DMS114 treated with DMSO at 0.1 percent for 48 hours (cell line): ENCODE results near the gene MAML2.

Source experiments
- DNase-seq: peaks from one replicate; lab custom pipeline; 2025; ENCODE audit not compliant: unreplicated experiment; lab: John Stamatoyannopoulos, UW

Gene MAML2

DNA sequence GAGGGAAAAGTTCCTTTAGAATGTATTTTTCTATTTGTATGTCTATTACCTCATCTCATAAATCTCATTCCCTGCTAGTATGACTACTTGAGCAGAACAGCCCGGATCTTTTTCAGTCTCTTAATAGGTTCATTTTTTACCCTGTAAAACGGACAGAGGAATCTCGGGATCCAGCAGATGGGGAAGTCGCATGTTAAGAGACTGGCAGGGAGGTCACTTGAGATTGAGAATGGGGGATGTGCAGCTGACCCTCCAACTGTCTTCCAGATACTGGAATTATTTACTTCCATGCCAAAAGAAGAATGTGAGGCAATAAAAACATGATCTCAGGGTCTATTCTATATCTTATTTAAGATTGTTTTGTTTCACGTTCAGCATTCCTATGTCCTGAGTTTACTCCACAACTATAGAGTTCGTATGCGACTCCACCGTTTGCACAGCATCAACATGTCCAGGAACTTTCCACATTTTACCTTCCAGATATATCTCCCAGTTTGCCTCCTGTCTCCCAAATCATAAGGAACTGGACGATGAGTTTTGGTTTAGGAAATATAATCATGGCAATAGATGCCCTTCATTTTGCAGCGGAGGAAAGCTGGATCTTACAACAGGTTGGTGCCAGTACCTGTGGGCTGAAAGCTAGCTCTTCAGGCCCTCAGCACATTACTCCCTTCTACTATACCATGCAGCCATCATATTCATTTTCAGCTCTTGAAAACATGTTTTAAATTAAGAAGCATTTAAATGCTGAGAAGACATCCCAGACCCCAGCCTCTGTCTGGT is 181.5 kb downstream of the MAML2 start:
- DNase-seq = no peak

DNA sequence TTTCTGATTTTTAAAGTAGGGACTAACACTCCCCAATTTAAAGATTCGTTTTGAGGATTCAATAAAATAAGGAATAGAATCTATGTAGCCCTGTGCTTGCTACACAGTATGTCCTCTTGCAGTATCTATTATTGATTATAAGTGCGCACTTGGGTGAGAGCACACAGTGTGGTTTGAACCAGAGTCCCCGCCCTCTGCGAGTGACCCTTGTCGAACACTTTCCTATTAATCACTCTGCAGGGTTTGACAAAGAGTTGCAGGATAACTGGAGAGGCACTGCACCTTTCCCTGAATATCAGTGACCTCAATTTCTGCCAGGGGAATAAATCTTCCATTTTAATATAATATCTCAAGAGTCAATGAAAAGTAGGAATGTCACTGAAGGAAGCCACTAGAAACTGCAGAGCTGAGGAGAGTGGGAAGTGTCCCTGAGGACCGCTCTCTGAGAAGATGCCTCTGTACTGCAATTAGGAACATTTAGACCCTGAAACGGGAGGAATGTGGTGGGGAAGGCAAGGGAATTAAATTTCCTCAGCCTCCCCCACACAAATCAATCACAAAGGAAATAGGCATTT is 182.2 kb downstream of the MAML2 start:
- no peak for DNase-seq

DNA sequence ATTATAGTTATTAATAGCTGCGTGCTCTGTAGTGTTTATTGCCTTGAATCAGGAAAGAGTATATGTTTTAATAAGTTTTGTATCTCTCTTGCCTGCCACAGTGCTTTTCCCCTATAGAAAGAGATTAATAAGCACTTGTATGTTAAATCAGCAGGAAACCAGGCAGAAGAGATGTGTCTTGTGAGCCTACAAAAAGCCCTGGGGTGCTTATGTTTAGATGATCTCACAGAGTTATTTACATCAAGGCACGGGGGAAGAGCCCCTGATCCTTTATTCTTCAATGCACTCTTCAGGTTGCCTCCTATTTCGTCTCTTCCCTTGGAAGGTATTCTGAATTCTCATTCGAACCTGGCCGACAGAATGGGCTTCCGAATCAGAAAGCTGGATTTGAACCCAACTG is 183.0 kb downstream of the MAML2 start:
- no peak for DNase-seq

DNA sequence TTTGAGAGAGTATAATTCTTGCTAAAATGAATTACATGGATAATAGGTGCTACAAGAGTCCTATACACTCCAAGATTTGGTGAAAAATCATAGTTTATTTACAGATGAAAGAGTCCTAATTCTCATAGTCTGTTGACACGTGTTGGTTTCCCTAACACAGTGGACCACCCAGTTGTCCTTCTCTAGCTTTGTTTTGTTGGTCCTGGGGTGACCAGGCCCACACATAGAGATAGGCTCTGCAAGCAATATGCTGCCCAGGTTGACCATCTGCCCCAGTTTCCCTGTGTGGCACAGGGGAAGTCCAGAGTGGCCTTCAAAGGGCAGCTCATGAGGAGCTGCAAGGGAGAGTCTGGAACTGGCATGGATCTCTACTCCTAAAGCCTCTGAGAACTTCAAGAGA is 184.9 kb downstream of the MAML2 start:
- no peak for DNase-seq

DNA sequence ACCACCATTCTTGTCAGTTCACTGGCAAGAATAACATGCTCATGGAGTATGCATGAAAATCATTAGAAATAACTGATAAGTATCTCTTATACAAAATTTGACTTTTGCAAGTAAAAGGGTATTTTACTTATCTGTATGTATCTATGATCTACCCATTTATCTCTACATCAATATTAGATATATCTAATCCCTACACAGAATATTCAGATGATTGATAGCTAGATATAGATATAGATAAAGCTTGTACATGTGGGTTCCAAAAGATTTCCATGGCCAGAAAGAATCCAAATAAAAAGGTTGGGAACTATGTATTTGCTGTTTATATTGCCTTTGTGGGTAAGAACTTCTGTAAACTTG is 185.5 kb downstream of the MAML2 start:
- no peak for DNase-seq

DNA sequence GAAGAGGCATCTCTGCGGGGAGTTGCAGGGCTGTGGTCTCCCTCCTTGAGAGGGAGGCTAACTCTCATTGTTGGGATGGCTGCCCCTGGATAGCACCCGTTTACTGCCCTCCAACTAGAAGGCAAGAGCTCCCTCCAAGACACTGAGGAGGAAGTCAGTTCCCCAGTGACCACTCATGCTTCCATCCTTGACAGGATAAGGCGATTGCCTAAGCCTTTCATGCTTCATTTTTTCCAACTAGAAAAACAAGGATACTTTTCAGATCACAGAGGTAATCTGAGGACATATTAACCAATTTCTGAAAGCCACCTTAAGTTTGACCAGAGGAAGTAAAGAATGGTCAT is 186.6 kb downstream of the MAML2 start:
- no peak for DNase-seq

DNA sequence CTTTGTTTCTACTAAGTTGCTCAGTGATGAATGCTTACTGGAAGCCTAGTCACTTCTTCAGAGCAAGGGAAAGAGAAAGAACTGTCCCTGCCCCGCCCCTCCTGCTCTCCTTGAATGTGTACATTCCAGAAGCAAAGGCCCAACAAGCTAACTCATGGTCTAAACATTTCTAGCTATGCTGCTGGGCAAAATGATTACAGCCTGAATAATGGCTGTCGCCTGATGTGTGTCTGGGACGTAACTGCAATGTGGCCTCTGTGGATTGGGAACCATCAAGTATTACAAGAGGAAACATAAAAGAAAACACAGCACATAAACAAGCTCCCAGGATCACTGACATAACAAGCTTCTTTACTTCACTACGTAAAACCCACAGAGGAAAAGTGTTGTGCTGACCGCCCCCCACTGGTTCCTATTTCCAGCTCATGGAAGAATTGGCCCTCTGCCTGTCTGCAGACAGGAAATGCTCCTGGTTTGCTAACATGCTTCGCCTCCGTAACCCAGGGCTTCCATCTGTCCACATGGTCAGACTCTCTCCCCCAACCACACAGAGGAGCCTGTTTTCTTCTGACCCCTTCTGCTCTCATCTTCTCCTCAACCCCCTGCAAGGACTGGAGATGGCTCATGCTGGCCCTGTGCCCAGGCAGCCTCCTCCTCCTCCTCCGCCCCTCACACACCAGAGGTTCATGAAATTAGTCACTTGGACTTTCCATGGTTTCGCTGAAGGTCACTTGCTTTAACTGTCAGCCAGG is 187.2 kb downstream of the MAML2 start:
- no peak for DNase-seq

DNA sequence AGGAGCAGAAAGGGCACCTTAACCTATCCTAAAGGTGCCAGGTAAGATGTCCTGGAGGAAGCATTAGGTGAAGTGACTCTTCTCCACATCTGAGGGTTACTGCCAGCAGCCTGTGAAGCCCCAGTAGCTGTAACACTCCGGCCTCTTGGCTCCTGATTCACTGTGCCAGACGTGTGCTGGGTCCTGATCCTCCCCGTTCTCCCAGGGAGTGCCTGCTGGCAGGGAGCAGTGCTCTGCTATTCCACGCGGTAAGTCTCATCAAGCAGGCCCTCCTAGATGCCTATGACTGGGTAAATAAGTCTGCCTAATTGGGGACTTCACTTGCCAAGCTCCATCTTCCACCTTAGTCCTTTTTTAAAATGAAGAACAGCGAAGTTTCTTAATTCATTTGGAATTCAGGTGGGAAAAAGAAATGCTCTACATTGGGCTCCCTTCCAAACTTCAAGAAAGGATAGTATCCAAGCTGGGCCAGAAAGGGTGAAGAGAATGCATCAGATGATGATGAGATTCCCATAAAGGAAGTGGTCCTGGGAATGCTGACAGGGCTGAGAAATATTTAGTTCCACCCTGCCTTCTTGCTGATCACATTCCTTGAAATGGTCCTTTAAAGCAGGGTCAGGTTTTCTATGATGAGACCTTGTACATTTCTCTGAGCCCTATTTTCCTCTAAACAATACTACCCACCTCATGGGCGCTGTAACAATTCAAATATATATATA is 188.0 kb downstream of the MAML2 start:
- no peak for DNase-seq

DNA sequence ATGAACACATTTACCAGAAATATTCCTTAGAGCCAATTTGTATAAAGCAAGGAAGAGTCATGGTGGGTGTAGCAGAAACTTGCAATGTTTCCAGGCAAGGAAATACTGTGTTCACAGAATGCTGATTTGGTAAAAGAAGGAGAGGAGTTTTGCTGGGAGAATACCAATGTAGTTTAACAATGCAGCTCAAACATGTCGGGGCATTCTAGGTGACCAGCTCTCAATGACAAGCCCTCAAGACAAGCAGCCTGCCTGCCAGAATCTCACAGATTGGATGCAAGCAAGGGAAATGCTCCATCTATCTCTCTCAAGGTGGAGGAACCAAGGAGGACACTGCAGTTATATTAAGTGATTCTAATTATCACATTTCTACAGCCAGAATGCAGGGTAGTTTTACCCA is 190.4 kb downstream of the MAML2 start:
- DNase-seq = no peak

DNA sequence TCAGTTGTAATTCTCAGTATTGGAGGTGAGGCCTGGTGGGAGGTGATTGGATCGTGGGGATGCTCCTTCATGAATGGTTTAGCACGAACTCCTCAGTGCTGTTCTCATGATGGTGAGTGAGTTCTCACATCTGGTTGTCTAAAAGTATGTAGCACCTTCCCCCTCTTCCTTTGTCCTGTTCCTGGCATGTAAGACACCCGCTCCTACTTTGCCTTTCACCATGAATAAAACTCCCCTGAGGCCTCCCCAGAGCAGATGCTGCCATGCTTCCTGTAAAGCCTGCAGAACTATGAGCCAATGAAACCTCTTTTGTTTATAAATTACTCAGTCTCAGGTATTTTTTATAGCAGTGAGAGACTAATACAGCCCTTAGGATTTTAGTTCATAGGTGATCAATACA is 191.5 kb downstream of the MAML2 start:
- DNase-seq = no peak

DNA sequence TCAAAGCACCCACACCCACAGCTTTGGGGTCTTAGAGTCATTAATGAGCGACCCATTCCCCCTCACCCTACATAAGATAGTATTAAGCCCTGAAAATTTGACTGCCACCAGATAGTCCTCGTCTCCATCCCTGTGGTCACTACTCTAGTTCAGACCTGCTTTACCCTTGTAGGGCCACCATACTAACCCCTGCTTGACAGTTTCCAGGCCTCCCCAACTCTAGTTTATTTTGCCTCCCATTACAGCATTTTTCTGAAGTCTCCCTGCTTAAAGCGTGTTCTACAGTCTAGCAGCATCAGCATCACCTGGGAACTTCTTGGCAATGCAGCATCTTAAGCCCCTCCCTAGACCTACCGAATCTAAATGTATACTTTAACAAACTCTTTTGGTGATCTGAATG is 192.4 kb downstream of the MAML2 start:
- DNase-seq = no peak

DNA sequence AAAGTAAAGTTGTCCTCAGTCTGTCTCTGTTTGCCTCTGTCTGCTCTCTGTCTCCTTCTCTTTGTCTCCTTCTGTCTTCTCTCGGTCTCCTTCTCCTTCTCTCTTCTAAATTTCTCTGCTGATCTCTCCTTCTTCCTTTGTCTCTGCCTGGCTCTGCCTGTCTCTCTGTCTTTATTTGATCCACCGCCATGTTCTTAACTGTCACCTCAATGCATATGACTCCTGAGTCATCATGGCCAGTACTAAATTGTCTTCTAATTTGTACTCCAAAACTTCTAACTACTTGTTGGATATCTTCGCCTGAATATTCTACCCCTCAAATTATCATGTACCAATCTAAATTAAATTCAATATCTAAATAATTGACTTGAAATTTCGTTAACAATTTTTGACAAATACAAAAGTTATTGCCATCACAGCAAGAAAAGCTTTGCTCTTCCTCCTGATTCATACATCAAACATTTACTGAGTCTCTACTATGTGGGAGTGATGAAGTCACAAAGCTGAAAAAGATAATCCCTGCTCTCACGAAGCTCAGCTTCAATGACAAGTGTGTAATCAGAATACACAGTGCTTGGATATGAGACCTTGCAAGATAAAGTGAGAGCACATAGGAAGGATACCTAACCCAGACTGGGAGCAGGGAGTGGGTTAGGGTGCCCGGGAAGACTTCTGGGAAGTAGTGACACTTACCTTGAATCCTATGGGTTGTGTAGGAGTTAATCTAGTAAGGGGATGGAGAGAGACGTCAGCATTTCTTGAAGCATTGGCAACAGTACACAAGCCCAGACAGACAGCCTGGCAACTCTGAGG is 193.0 kb downstream of the MAML2 start:
- DNase-seq = no peak

DNA sequence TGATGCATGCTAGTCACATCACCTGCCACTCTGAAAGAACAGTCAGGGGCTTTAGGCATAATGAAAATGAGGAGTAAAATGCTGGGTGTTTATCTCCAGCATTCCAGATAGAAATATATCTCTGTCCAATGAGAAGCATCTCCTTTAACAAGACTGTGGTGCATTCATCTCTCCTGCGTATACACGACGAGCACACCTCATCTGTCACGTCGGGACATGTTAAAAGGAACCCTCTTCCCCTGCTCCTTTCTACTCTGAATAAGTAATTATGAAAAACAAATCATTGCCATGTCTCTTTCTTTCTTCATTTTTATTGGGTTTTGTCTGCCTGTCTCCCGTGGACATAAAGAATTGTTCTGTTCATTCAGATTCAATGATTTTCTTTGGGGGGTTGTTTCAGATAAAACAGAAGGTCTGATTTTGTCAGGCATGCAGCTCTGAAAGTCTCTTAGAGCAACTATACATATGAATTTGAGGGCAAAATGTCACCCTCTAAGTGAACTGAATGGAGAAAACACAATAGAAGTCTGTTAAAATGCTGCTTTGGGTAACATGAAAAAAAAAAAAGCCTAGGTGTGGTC is 195.0 kb downstream of the MAML2 start:
- DNase-seq = no peak

DNA sequence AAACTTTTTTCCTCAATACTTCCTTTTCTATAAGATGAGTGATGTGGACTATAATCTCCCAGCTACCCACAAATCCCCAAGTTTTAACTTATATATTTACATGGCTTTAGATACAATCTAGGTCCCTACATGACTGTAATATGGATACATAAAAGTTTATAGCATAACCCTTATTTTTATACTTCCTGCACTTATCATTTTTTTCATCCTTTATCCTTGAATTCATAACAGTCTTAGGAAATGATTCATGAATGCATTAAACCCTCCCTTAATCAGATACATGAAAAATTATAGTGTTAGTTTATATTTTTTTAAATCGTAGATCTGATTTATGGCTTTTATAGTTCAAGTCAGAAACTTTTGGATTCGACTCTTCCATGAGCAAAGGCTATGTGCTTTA is 195.8 kb downstream of the MAML2 start:
- no peak for DNase-seq

DNA sequence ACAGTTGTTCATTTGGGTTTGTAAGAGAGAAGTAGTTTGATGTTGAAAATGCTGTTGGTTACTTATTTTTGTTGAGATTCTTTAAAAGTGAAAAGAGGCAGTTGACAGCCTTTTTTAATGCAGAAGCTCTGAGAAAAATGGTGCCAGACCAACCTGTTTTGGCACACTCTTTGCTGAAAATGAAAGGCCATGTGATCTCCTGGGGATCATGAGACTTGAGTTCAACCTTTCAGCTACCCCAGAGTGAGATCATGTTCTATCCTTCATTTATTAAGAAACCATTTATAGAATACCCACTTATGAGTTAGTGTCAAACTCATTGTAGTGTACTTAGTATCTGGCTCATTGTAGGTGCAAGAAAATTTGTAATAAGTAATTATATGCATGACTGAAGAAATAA is 196.2 kb downstream of the MAML2 start:
- no peak for DNase-seq

DNA sequence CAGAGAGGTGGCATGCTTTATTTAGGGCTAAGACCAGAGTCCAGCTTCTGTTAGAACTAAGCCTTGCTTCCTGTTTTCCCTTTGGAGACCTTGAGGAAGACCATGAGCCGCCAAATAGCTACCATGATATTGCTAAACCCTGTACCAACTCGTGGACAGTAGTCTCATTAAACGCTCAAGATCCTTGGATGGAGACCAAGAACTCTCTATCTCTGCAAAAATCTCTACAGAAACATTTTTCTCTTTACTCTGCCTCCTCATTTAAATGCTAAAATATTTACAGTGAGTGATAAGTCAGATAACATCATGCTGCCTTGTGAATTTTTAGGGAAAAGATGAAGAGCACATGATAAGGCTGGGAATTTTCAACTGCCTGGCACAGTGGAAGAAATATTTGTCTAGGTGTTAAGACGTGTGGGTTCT is 197.8 kb downstream of the MAML2 start:
- DNase-seq = no peak

DNA sequence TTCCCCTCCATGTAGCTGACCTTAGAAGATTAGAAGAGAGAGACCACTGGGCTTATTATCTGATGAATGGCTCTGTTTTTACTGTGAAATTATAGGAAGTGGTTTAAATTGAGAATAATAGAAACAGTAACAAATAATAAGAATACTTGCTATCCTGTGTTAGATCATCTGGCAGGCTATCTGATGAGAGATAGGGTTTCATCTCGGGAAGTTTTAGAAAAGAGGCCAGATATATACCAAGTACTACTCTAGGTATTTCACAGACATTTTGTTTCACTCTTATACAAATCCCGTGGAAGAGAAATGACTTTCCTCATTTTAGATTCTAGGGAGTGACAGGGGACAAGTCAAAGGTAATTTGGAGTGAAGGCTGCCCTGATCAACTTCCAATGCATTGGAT is 198.4 kb downstream of the MAML2 start:
- no peak for DNase-seq

DNA sequence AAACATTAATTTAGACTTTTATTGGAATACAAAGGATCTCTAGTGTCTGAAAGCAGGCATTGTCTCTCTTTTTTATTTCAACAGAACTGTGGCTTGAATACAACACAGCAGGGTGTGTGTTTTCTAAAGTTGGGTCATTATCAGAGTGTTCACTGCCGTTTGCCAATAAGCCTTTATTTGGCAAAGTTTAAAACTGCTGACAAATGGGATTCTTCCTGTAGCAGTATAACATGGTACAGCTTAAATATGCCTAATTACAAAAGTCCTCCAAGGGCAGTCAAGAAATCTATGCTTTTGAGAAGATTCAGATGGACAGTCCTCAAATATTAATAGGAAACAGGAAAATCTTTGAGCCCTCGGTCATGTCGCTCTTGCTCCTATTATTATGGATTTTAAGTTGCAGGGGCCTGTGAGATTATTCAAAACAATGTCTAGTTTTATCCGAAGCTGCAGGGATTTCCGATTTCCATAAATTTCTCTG is 199.9 kb downstream of the MAML2 start:
- DNase-seq = no peak

DNA sequence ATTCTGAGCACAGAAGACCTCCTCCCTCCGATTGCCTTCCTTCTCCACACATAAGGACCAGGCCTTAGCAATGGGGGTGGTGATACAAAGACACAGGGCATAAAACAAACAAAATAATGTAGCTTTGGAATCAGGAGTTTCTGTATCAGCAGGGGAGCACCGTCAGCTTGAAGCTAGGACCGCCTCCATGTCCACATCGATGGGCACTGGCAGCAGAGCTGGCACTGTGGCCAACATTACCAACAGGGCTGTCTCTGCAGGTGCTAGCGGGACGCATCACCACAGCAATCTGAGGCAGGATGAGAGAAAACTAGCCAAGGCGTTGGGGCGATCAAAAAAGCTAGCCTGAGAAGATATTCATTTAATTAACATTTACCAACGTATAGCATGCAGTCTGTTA is 201.4 kb downstream of the MAML2 start:
- DNase-seq = no peak

DNA sequence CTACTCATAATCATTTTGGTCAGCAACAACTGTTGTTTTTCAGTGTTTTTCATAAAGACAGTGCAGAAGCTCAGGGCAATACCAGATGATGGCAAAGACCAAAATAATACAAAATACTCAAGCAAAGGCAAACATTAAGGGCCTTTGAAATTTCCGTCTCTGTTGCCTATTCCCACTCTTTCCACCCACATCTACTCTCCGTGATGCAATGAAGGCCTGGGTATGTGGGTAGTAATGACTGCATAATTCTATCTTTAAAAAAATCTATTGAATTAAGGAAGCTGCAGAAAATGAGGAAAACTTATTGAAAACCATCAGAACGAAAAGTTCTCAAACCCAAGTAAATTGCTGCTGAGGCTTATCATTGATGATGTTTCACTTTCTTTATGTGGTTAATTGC is 203.3 kb downstream of the MAML2 start:
- no peak for DNase-seq

DNA sequence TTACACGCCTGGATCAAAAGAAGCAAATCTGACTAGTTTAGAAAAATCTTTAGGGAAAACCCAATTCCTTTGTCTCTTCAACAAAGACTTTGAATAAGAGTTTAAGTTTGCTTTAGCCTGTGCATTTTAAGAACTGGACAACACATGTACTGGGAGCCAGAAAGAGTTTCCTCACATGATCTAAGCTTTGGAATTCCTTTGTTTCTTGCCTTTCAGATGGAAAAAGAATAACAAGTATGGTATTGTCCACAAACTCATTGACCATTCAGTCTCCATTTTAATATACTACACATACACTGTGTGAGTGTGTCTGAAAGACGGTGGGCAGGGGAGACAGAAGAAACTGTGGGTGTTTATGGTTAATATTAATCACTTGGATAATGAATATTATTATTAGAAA is 205.6 kb downstream of the MAML2 start:
- no peak for DNase-seq
